ENCODE results near the gene CFAP77.

Gene CFAP77

GRCh38 chr9:132582276-132582785 lies 172.3 kb downstream of the CFAP77 start, which contains the start of gene BARHL1:
Gene BARHL1, plus strand, starts transcription at chr9:132582606. Its CDS starts 192 bp downstream, at chr9:132582798.
- DNase-seq (ENCODE audit: low read depth in 2 of 2): no peak

GRCh38 chr9:132582786-132583583 lies 173.0 kb downstream of the CFAP77 start:
- DNase-seq (ENCODE audit: low read depth in 2 of 2): no peak

- no peak for DNase-seq (ENCODE audit: low read depth in 2 of 2)
Measured at GRCh38 chr9:132583584-132584304, 173.7 kb downstream of the CFAP77 start.

DNA sequence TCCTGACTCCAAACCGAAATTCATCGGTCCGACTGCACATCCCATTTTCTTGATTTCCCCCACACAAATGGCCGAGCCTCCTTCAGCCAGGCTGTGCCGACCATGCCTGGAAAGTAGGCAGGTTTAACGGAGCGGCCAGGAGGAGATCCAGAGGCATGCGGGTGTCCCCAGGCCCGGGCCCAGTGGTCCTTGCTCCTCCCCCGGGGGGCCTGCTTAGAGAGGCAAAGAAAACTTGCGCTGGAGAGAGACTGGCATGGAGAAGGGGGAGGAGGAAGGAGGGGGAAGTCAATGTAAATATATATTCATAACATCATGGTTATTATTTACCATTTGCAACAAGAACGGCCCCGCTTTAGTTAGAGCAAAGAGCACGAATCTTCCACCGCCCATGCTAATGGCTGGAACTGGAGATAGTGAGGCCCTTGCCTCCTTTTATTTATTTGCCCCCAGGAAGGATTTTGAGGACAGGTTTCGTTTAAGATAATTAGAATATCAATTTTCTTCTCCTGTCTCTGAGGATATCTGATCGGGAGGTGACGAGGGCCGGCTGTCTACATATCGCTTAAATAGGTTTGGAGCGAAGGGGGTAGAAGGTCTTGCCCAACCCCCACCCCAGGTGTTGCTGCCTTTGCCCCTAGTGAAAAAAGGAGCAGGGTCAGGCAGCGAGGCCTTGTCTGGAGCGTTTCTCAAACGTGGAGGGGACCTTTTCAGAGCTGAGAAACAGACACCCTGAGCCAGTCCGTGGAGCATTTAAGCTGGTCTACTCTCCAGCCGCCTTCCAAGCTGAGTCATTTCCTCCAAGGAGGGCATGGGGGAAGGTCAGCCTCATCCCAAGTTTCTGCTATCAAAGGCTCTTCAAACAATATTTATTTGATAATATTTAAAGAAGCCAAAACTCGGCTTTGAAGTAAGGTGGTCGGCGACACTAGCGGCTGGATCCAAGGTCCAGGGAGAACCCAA lies 174.9 kb downstream of the CFAP77 start:
- peak in 1 of 2 experiments; percentile 10 for DNase-seq (ENCODE audit: low read depth in 2 of 2)

DNA sequence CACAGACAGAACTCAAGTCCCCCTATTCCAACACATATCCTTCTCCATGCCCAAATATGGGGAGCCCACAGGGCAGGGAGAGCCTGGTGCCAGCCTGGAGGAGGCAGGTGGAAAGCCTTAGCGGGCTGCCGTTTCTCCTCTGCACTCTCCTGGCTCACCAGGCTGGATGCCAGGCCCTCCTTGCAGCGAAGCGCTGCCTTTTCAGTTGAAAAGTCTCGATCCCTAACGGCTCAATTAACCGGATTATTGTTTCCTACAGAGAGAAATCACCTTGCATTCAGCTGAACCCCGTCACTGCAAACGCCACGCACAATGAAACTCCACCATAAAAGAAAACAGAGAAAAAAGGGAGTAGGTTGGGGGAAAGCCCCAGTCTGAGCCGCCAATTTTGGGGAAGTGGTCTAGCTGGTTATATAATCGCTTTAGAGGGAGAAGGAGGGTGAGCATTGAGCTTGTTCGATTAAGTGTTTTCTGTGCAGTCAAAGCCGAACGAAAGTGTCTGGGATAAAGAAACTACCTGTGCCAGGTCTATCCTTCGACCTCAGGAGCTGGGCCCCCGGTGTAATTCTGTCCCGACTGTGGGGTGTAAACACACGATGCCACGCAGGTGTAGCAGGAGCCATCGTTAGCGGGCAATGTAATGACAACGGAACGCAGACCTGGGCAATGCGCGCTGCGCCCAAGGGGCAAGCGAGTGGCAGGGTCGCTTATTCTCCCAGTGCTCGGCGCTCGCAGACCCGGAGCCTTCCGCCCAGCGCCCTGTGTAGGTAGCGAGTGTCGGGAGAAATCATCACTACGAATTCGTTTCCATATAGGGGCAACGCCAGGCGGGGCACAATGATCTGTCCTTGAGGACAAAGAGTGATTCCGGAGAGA lies 176.2 kb downstream of the CFAP77 start:
- no peak for DNase-seq (ENCODE audit: low read depth in 2 of 2)

- no peak for DNase-seq (ENCODE audit: low read depth in 2 of 2)
Measured at GRCh38 chr9:132586830-132587591, 177.0 kb downstream of the CFAP77 start.

- DNase-seq (ENCODE audit: low read depth in 2 of 2): no peak
Measured at GRCh38 chr9:132587592-132587955, 177.6 kb downstream of the CFAP77 start.

GRCh38 chr9:132588098-132588497 lies 178.1 kb downstream of the CFAP77 start:
- no peak for DNase-seq (ENCODE audit: low read depth in 2 of 2)

DNA sequence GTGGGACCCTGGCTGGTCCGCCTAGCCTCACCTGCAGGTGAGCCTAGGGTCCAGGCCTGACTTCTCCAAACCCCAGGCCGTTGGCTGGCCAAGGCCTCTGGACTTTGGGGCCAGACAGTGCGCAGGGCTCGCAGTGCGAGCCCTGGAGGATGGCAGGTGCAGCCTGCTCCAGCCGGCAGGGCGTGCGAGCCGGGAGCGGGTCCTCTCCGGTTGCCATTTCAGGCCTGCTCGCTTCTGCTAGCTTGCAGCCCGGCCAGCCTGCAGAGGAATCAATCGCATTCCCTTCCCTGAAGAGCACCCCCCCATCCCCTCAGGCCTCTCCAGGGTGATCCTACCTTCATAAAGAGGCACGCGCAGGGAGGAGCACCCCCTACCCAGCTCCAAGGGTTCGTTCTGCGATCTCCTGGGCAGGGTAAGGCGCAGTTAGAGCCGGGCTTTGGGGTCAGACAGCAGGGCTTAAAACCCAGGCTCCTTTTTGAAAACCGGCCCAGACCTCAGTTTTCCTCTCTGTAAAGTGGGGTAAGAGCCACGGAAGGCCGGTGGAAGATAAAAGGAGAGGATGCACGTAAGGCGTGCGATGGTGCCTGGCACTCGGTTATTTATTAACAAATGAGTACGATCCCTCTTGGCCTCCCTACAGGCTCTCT lies 178.6 kb downstream of the CFAP77 start:
- no peak for DNase-seq (ENCODE audit: low read depth in 2 of 2)

- DNase-seq (ENCODE audit: low read depth in 2 of 2): no peak
Measured at GRCh38 chr9:132589148-132590036, 179.4 kb downstream of the CFAP77 start.

- no peak for DNase-seq (ENCODE audit: low read depth in 2 of 2)
Measured at GRCh38 chr9:132590037-132590317, 180.0 kb downstream of the CFAP77 start.

GRCh38 chr9:132590318-132591182 lies 180.5 kb downstream of the CFAP77 start:
- no peak for DNase-seq (ENCODE audit: low read depth in 2 of 2)

- no peak for DNase-seq (ENCODE audit: low read depth in 2 of 2)
Measured at GRCh38 chr9:132591244-132591643, 181.2 kb downstream of the CFAP77 start.

DNA sequence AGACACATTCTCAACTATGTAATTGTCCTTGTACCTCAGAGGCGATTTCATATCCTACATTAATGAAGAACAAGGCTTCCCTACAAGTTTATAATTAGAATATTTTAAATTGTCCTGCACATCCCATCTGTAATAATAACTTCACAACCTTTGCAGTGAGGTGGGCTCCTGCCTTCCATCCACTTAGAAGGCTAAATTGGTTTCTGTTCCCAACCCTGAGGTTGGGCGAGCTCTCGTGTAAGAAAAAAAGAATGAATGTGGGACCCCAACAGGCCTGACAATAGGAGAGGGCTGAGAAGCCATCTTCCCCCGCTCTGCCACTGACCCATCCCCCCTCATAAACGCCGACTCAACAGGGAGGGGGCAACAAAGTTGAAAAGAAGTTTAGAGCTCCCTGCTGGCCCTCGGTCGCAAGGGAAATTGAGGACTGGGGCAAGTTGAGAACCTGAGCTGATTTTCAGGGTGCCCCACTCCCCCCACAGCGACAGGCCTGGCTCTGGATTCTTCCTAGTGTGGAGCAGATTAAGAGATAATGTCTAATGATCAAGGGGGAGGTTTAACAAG lies 181.8 kb downstream of the CFAP77 start:
- DNase-seq (ENCODE audit: low read depth in 2 of 2): no peak

GRCh38 chr9:132592451-132592850 lies 182.4 kb downstream of the CFAP77 start:
- no peak for DNase-seq (ENCODE audit: low read depth in 2 of 2)

DNA sequence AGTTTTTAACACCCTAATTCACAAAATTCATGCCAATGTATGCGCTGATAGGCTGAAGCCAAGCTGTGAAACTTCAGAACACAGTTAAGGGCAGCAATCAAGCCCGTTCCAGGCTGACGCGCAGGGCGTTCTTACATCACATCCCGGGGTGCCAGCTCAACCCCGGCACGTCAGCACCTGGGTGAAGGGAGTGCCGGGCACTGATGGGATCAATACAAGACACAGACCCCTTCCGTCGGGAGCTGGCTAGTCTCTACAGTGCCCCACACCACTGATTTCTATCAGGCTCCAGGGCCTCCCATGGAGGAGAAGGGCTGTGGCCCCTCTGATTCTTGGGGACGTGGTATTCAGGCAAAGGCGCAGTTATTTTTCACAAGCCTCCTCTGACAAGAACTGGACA lies 184.4 kb downstream of the CFAP77 start:
- no peak for DNase-seq (ENCODE audit: low read depth in 2 of 2)

DNA sequence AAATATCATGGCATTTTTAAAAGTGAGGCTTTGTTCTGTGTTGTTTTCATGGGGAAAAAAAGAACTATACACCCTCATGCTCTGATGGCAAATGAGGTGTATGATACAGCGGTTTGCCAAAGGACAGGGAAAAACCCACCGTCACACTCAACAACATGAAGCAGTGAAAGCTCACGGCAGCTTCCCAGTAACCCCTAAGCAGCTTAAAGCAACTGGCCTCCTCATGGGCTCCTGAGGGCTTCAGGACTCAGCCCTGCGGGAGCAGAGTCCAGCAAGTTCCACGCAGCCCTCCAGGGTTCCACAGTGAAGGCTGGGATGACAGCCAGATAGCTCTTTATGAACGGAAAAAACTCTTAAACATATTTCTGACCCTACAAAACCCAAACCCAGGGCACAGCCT lies 185.3 kb downstream of the CFAP77 start:
- DNase-seq (ENCODE audit: low read depth in 2 of 2): no peak
